ENCODE data around the gene BCL7B.
"Not testable (repeated sequence)": the region's sequence is repeated elsewhere in the genome, so short reads cannot be mapped to it uniquely, and the experiment has no call there.

BCL7B gene

DNA sequence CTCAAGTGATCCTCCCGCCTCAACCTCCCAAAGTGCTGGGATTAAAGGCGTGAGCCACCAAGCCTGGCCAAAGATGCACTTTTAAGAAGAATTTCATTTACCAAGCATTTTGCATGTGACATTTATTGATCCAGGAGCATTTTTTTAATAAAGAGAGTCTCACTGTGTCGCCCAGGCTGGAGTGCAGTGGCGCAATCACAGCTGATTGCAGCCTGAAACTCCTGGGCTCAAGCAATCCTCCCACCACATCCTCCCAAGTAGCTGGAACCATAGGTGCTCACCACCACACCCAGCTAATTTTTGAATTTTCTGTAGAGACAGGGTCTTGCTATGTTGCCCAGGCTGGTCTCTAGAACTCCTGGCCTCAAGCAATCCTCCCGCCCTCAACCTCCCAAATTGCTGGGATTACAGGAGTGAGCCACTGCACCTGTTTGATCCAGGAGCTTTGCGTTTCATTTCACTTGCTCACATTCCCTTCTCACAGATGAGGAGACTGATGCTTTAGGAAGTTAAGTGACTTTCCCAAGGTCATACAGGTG lies 25.2 kb upstream of the BCL7B start:
- no peak for DNase-seq
- TF ChIP-seq POLR2A (IDR thresholded peaks at IDR 0.05; ENCODE audit: low read length) (no peak), GATA1 (IDR thresholded peaks at IDR 0.05; ENCODE audit: low read depth, low read length) (no peak)

DNA sequence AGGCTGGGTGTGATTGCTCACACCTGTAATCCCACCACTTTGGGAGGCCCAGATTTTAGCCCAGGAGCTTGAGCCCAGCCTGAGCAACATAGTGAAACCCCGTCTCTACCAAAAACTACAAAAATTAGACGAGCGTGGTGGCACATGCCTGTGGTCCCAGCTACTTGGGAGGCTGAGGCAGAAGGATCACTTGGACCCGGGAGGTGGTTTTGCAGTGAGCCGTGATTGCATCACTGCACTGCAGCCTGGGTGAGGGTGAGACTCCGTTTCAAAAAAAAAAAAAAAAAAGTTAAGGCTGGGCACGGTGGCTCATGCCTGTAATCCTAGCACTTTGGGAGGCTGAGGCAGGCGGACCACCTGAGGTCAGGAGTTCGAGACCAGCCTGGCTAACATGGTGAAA lies 23.5 kb upstream of the BCL7B start:
- not testable (repeated sequence) for DNase-seq

DNA sequence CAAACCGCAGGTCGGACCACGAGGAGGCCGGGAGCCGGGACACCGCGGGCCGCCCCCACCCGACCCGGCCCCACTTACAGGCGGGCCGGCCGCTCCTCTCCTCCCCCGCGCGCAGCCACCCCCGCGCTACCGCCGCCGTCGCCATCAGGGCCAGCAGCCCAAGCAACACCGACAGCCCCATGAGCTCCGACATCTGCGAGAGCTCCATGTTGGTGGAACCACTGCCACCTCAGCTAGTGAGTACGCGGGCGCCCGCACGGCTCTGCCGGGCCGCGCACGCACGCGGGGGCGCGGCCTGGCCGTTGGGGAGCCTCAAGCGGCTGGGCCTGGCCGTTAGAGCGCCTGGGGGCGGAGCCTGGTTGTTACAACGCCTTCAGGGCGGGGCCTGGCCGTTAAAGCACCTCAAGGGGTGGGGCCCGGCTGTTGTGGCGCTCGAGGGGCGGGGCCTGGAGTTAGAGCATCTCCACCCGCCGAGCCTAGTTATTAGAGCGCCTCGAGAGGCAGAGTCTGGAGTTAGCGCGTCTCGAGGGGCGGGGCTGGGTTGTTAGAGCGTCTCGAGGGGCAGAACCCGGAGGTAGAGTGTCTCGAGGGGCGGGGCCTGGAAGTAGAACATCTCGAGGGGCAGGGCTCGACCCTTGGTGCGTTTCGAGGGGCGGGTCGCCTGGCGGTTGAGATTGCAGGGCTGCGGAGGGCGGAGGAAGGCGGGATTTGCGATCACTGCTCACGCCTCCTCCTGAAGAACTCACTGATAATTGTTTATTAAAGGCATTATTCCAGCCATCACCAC lies 21.0 kb upstream of the BCL7B start, which contains the start of gene TBL2:
Gene TBL2, minus strand, starts transcription at position 238 of the 787 bp plus-strand sequence. Its CDS starts 30 bp downstream, at position 208.
- DNase-seq, result peak; percentile 99 to 100
- TF ChIP-seq POLR2A (IDR thresholded peaks at IDR 0.05; ENCODE audit: low read length), result peak; percentile 83
- no peak for TF ChIP-seq GATA1 (IDR thresholded peaks at IDR 0.05; ENCODE audit: low read depth, low read length)

DNA sequence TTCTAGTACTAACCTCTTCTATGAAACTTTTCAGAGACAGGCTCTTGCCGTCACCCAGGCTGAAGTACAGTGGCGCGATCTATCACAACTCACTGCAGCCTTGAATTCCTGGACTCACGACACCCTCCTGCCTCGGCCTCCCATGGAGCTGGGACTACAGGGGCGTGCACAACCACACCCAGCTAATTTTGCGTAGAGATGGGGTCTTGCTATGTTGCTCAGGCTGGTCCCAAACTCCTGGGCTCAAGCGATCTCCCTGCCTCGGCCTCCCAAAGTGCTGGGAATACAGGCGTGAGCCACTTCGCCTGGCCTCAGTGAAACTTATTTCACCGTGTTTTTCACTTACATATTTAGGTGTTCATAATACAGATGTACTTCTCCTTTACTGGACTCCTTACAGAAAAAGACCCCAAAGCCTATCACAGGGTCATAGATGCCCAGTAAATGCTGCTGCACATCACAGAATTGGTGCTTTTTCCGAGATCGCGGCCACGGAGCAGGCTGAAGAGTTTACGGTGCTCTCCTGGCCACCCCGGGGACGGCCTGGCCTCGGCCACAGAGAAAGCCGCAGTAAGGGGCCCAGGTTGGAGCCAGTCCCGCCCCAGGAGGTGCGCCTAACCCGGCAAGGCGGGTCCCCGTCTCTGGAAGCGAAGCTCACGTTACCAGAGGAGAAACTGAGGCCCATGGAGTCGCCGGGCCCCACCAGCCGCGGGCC lies 20.3 kb upstream of the BCL7B start:
- peak; percentile 34 to 53 for DNase-seq
- TF ChIP-seq GATA1 (IDR thresholded peaks at IDR 0.05; ENCODE audit: low read depth, low read length) (no peak), POLR2A (IDR thresholded peaks at IDR 0.05; ENCODE audit: low read length) (no peak)

DNA sequence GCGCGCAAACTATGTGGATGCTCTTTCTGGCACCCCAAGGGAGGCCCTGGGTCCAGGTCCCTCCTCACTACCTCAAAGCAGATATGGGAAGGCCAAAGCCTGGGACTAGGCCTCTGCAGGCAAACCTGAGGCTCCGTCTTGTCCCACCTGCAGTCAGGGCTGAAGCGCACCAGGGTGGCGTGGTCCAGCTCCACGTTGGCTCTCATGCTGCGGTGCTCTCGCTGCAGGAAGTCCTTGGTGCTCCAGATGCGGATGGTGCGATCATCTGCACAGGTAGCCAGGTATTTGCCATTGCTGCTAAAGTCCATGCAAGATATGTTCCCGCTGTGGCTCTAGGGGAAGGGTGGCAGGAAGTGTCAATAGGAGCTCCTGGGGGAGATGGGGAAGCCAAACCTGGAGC lies 16.3 kb upstream of the BCL7B start:
- DNase-seq, result no peak
- no peak for TF ChIP-seq POLR2A (IDR thresholded peaks at IDR 0.05; ENCODE audit: low read length)
- no peak for TF ChIP-seq GATA1 (IDR thresholded peaks at IDR 0.05; ENCODE audit: low read depth, low read length)

DNA sequence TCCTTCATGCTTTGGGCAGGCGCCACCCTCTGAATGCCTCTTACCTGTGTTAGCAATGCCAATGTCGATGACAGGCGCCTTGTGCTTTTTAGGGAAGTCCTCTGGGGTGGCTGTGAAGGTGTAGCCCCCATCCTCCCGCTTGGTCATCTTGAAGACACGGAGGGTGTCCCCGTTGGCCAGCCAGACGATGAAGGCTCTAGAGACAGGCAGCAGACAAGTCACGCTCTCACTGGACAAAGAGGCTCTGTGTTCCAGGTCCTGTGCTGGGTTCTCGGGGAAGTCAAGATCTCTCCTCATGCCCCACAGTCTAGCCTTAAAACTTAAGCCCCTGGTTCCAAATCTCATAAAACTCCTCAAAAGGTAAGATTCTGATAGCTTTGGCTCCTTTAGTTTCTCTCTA lies 15.8 kb upstream of the BCL7B start:
- TF ChIP-seq GATA1 (IDR thresholded peaks at IDR 0.05; ENCODE audit: low read depth, low read length) (no peak), POLR2A (IDR thresholded peaks at IDR 0.05; ENCODE audit: low read length) (no peak)
- no peak for DNase-seq

DNA sequence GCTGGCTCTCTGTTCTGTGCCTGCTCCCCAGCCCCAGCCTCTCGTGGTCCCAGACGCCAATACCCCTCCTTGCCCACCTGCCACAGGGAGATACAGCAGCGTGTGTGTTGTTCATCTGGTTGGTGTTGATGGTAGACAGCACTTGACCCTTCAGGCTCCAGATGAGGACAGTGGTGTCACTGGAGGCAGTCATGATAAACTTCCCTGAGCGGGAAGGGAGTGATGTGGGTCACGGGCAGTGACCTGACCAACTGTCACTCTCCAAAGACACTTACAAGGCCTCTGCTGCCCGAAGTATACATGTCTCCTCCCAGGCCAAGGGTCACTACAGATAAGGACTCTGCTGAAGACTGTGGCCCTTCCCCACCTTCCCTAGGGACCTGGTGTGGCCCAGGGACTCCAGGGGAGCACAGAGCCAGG lies 15.3 kb upstream of the BCL7B start:
- no peak for DNase-seq
- TF ChIP-seq GATA1 (IDR thresholded peaks at IDR 0.05; ENCODE audit: low read depth, low read length) (no peak), POLR2A (IDR thresholded peaks at IDR 0.05; ENCODE audit: low read length) (no peak)

DNA sequence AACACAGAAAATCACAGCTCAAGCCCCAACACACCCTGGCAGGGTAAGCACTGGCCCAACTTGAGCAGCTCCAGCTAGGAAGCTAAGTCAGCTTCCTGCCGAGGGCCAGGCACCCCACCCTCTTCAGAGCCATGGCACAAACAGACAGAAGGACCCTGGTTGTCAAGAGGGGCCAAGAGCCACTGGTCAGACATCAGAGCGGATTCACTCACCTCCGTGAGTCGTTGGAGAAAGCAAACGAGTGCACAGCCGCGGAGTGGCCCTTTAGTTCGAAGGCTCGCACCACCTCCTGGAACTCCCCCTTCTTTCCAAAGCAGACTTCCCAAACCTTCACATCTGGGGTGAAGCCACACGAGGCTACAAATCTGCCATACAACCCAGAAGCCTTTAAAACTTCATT lies 13.5 kb upstream of the BCL7B start:
- DNase-seq, result no peak
- no peak for TF ChIP-seq GATA1 (IDR thresholded peaks at IDR 0.05; ENCODE audit: low read depth, low read length)
- TF ChIP-seq POLR2A (IDR thresholded peaks at IDR 0.05; ENCODE audit: low read length), result no peak

DNA sequence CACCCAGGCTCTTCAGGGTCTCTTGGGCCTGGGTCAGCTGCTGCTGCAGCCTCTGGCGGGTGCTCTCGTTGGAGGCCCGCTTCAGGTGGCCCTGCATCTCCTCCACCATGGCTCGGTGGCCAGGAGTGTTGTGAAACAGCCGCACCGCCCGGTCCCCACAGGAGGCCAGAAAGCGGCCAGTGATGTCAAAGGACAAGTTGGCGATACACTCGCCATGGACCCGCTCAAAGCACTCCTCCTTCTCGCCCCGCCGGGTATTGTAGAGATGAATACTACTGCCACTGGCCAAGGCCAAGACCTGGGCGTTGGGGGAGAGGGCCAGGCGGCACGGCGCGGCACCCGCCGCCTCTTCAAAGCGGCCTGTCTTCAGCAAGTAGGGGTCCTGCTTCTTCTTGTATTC lies 13.0 kb upstream of the BCL7B start:
- DNase-seq, result no peak
- TF ChIP-seq POLR2A (IDR thresholded peaks at IDR 0.05; ENCODE audit: low read length) (no peak), GATA1 (IDR thresholded peaks at IDR 0.05; ENCODE audit: low read depth, low read length) (no peak)

DNA sequence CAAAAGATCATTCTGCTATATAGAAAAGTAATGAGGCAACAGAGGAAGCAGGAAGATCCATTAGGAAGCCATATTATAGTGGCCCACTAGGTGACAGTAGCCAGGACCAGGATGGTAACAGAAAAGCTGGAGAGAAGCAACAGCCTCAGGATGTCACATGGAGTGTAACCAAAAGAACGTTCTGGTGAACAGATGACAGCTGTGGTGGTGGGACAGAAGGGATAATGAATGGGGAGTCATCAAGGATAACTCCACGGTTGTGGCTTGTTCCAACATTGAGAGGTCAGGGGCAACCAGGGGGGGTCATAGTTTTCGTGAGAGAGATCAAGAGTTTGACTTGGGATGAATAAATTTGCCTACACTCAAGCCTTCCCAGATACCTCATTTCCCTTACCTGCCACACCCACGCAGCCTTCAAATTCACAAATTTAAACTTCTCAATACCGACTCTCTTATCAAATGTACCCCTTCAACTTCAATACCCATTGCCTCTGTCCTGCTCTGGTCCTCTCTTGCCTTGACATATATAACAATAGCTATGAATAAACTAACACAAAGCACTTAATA lies 11.6 kb upstream of the BCL7B start:
- TF ChIP-seq POLR2A (IDR thresholded peaks at IDR 0.05; ENCODE audit: low read length) (peak; percentile 13), GATA1 (IDR thresholded peaks at IDR 0.05; ENCODE audit: low read depth, low read length) (no peak)
- no peak for DNase-seq

DNA sequence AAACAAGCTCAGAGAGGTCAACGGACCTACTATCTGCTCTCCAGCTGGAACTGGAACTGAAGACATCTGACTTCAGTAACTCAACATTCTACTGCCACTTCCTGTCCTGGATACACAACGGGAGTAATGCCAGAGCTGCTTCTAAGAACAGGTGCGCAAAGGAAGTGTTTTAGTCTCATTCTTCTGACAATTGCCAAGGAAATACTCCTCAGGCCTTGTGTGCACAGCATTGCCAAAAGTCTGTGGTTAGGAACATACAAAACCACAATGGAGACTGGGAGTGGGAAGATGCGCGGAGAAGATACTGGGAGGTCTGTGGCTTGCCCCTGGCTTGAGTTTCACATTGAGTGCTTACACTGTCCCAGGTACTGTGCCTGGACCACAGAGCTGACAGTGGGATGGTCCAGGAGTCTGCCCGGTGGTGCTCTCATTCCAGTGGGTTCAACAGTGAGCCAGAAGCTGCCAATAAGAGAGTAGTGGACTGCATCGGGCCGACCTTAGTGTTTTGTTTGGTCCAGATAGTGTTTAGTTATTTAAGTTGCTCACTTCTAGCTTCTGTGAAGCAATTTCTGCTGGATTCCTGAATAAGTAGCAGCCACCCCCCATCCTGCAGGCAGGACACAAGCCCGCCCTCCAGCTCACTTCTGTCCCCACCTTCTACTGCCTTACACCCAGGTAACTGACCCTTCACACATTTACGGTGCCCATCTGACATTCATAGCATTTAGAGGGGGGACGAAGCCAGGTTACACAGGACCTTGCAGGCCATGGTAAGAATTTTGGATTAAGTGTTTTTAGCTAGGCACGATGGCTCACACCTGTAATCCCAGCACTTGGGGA lies 10.6 kb upstream of the BCL7B start:
- no peak for TF ChIP-seq POLR2A (IDR thresholded peaks at IDR 0.05; ENCODE audit: low read length)
- no peak for TF ChIP-seq GATA1 (IDR thresholded peaks at IDR 0.05; ENCODE audit: low read depth, low read length)
- DNase-seq, result no peak

DNA sequence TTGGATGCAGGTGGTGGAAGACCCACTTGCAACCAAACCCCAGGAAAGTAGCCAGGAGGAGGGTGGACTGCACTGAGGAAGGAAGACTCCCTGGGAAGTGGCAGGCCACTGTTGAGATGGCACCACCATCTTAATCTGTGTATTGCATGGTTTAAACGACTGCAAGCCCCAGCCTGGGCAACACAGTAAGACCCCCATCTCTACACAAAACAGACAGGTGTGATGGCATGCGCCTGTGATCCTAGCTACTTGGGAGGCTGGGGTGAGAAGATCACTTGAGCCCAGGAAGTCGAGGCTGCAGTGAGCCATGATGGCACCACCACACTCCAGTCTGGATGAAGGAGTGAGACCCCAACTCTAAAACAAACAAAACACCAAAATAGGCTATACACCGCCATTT lies 9.7 kb upstream of the BCL7B start:
- no peak for TF ChIP-seq POLR2A (IDR thresholded peaks at IDR 0.05; ENCODE audit: low read length)
- TF ChIP-seq GATA1 (IDR thresholded peaks at IDR 0.05; ENCODE audit: low read depth, low read length), result no peak
- no peak for DNase-seq

DNA sequence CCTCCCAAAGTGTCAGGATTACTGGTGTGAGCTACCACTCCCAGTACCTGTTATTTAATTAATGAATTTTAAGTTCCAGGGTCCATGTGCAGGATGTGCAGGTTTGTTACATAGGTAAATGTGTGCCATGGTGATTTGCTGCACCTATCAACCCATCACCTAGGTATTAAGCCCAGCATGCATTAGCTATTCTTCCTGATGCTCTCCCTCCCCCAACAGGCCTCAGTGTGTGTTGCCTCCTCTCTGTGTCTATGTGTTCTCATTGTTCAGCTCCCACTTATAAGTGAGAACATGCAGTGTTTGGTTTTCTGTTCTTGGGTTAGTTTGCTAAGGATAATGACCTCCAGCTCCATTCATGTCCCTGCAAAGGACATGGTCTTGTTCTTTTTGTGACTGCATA lies 8.9 kb upstream of the BCL7B start:
- DNase-seq, result not testable (repeated sequence)

Data from erythroblast (primary cell).